Right atrium auricular region (tissue), 2 donors: Measurements from ENCODE around the gene RERE. TPM values are rescaled to one million over a fixed set of nuclear protein-coding genes. Genes with fewer than 3 reads are reported as not detected.

ENCODE experiments used
- DNase-seq: peaks from one replicate; pipeline ENCODE4 v3.0.0-alpha.2; 2019; ENCODE audit warnings: low spot score
- H3K27ac ChIP-seq, 2 donors: fragments of 200-600 bp; sonication (generic); 1 replicate in 1 of 2; 2 replicates in 1 of 2; pipeline ENCODE4 v1.5.1; 2016 to 2019
- H3K27me3 ChIP-seq, 2 donors: fragments of 200-600 bp; sonication (generic); one replicate each; pipeline versions ENCODE4 v1.5.1 to v1.6.0; 2017 to 2019
- H3K36me3 ChIP-seq: fragments of 200-600 bp; sonication (generic); one replicate; pipeline ENCODE4 v1.5.1; 2016
- H3K4me1 ChIP-seq, 2 donors: fragments of 200-600 bp; sonication (generic); one replicate each; pipeline versions ENCODE4 v1.5.1 to v1.6.0; 2017 to 2019
- H3K4me3 ChIP-seq, 2 donors: fragments of 200-600 bp; sonication (generic); 1 replicate in 1 of 2; 2 replicates in 1 of 2; pipeline ENCODE4 v1.5.1; 2017 to 2019; ENCODE audit warnings: mild to moderate bottlenecking in 1 of 2, moderate library complexity in 1 of 2
- H3K9me3 ChIP-seq, 2 donors: fragments of 200-600 bp; sonication (generic); one replicate each; pipeline ENCODE4 v1.5.1; 2019
- CTCF ChIP-seq, 2 donors: fragments of 200-600 bp; sonication (generic); IDR thresholded peaks; one replicate each; pipeline ENCODE4 v1.5.1; 2019; ENCODE audit warnings: antibody characterized with exemption in 2 of 2
- total RNA-seq, 2 donors: library from RNA; depleted of rRNA; stranded (reverse); fragments of >200 nt; gene quantifications; one replicate each; pipeline ENCODE4 v1.1.0, GENCODE V29; 2016

Gene RERE
- total RNA-seq, 2 donors from 2014 or later: 99.8 to 125 TPM

DNA sequence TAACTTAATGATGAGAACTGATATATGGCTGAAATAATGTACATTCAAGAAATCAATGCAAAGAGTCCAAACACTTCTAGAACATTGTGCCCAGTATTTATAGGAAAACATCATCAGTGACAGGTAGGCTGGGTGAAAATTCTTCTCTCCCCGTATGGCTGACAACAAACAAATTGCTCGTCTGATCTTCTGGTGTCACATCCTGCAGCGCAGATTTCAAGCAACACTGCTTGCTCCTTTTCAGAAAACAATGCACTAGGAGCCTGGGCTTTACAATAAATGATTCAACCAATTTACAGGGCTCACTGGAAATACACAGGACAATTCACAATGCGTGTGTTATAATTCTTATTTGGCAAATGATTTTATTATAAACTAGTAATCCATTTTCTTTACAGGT, 185.3 kb downstream of the RERE start:
- Histone ChIP-seq H3K4me1 (peaks cover 0 to 42% of the 10 kb centered on the region in 2 donors), H3K9me3 (no peaks in the 10 kb centered on the region), H3K27ac (peak overlapping the region in 1 of 2 donors; percentile 73), H3K4me3 (no peak overlapping the region), H3K36me3 (no peaks in the 10 kb centered on the region), H3K27me3 (no peaks in the 10 kb centered on the region)
- no peak for DNase-seq
- no peak for TF ChIP-seq CTCF (IDR thresholded peaks at IDR 0.05)

DNA sequence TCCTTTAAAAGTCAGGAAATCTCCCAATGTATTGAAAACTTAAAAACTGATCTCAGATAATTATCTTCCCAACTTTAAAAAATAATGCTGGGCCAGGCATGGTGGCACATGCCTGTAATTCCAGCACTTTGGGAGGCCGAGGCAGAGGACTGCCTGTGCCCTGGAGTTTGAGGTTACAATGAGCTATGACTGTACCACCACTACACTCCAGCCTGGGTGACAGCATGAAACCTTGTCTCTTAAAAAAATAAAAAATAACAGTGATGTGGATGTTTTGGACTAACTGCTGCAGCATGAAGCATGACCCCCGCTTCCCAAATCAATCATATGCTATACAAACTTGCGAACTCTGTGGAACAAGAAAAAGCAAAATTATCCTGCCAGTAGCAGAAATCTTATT, 186.3 kb downstream of the RERE start:
- H3K4me3 ChIP-seq: no peak overlapping the region

DNA sequence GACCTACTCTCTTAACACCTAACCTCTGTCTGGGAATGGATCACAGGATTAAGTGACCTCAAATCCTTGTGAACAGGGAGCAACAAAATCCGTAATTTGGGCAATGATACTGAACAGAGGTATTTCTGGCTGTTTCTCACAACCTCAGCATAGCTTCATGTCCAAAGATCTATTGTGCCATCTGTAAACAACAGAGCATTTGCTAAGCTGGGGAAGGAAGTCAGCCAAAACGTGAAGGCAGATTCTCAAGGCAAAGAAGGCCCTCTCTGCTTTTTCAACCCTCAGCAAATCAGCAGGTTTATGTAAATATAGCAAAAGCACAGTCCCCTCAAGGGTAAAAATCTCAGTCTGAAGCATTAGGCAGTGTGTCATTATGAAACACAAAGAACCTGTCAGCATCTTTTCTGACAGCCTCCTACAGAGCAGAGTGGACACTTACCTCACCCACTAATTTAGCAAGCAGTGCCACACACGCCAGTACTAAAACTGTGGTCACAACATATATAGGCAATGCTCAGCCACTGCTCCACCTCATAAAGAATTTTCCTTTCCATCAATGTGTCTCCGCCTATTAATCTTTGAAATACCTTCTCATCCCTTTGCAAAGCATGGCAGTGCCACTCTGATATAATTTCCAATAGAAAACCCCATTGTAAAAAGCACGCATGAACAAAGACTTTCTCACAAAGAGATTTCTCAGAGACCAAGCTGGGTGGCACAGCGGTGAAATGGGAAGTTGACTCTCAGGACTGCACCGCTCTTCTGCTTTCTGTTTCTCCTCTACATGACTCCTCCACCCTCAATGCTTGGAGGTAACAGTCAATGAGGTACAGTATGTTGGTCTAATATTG, 188.0 kb downstream of the RERE start:
- H3K4me1 ChIP-seq: peaks cover 0 to 56% of the 10 kb centered on the region in 2 donors
- H3K4me3 ChIP-seq: no peak overlapping the region
- H3K27ac ChIP-seq: peak overlapping the region; percentile 57 to 73

More for the DNA sequence above, 186.3 kb downstream of the RERE start:
- Histone ChIP-seq H3K36me3 (no peaks in the 10 kb centered on the region), H3K4me1 (peaks cover 0 to 51% of the 10 kb centered on the region in 2 donors), H3K27ac (peak overlapping the region; percentile 15 to 73), H3K27me3 (no peaks in the 10 kb centered on the region), H3K9me3 (no peaks in the 10 kb centered on the region)
- TF ChIP-seq CTCF (IDR thresholded peaks at IDR 0.05): no peak
- no peak for DNase-seq

DNA sequence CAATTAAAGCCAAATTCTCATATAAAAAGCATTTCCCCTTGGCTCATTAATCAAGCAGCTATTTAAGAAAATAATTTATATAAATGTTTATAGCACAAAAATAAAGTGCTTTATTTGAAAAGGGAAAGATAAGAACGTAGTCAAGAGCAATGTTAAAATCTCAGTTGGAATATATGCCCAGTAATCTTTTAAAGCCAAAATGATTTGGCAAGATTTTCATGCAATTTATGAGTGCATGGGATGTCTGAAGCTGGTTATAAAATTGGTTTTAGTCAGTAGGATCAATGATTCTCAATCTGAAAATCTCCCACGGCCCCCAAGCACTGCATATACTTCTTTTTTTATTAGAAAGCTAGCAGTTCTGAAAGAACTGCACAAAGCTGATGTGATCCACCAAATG, 188.8 kb downstream of the RERE start:
- H3K36me3 ChIP-seq: no peaks in the 10 kb centered on the region
- H3K27me3 ChIP-seq: no peaks in the 10 kb centered on the region
- no peak overlapping the region for H3K4me3 ChIP-seq
- no peak for DNase-seq
- H3K9me3 ChIP-seq: no peaks in the 10 kb centered on the region
- no peak for TF ChIP-seq CTCF (IDR thresholded peaks at IDR 0.05)
- peak overlapping the region; percentile 57 to 73 for H3K27ac ChIP-seq
- peaks cover 0 to 56% of the 10 kb centered on the region in 2 donors for H3K4me1 ChIP-seq

More for the DNA sequence above, 188.0 kb downstream of the RERE start:
- no peaks in the 10 kb centered on the region for H3K36me3 ChIP-seq
- no peak for DNase-seq
- H3K9me3 ChIP-seq: no peaks in the 10 kb centered on the region
- no peak for TF ChIP-seq CTCF (IDR thresholded peaks at IDR 0.05)
- no peaks in the 10 kb centered on the region for H3K27me3 ChIP-seq

GRCh38 chr1:8627728-8628127, 189.7 kb downstream of the RERE start:
- Histone ChIP-seq H3K27me3 (no peaks in the 10 kb centered on the region), H3K36me3 (no peaks in the 10 kb centered on the region), H3K4me1 (peaks cover 0 to 56% of the 10 kb centered on the region in 2 donors), H3K4me3 (no peak overlapping the region), H3K27ac (no peak overlapping the region), H3K9me3 (no peaks in the 10 kb centered on the region)
- DNase-seq: no peak
- TF ChIP-seq CTCF (IDR thresholded peaks at IDR 0.05): no peak
